GM19043 (cell line): ENCODE measurements around the gene DGLUCY.
"Not testable (repeated sequence)": the region's sequence is repeated elsewhere in the genome, so short reads cannot be mapped to it uniquely, and the experiment has no call there.

Source experiments
- ATAC-seq: cut with Tn5 transposase; IDR thresholded peaks from one replicate; pipeline ENCODE4 v1.9.1; 2021; ENCODE audit warnings: low read depth; ENCODE audit not compliant: unreplicated experiment

DGLUCY gene

GRCh38 chr14:91113829-91114078, at the start of gene DGLUCY:
Gene DGLUCY (plus strand): TSS chr14:91114073. CDS start chr14:91160295, 46,222 bp downstream.
- ATAC-seq: peak; percentile 60

GRCh38 chr14:91065266-91065665, 48.6 kb upstream of the DGLUCY start:
- no peak for ATAC-seq

- no peak for ATAC-seq
Measured at GRCh38 chr14:91067186-91067585, 46.7 kb upstream of the DGLUCY start.

GRCh38 chr14:91068642-91069041, 45.2 kb upstream of the DGLUCY start:
- ATAC-seq: no peak

- no peak for ATAC-seq
Measured at GRCh38 chr14:91070572-91070971, 43.3 kb upstream of the DGLUCY start.

- no peak for ATAC-seq
Measured at GRCh38 chr14:91075553-91075952, 38.3 kb upstream of the DGLUCY start.

GRCh38 chr14:91078095-91078737, 35.7 kb upstream of the DGLUCY start:
- ATAC-seq: peak; percentile 66

GRCh38 chr14:91080071-91080470, 33.8 kb upstream of the DGLUCY start:
- no peak for ATAC-seq

GRCh38 chr14:91082282-91082681, 31.6 kb upstream of the DGLUCY start:
- no peak for ATAC-seq

- ATAC-seq: no peak
Measured at GRCh38 chr14:91084516-91084915, 29.4 kb upstream of the DGLUCY start.

GRCh38 chr14:91087470-91087869, 26.4 kb upstream of the DGLUCY start:
- not testable (repeated sequence) for ATAC-seq

GRCh38 chr14:91088585-91089235, 25.2 kb upstream of the DGLUCY start:
- no peak for ATAC-seq

- no peak for ATAC-seq
Measured at GRCh38 chr14:91089958-91090535, 23.8 kb upstream of the DGLUCY start.

GRCh38 chr14:91090743-91091142, 23.1 kb upstream of the DGLUCY start:
- ATAC-seq: no peak

- no peak for ATAC-seq
Measured at GRCh38 chr14:91092073-91092472, 21.8 kb upstream of the DGLUCY start.

GRCh38 chr14:91093743-91094472, 20.0 kb upstream of the DGLUCY start:
- ATAC-seq: not testable (repeated sequence)

- ATAC-seq: no peak
Measured at GRCh38 chr14:91094772-91095171, 19.1 kb upstream of the DGLUCY start.

- ATAC-seq: no peak
Measured at GRCh38 chr14:91095178-91095577, 18.7 kb upstream of the DGLUCY start.

- not testable (repeated sequence) for ATAC-seq
Measured at GRCh38 chr14:91097657-91098056, 16.2 kb upstream of the DGLUCY start.

GRCh38 chr14:91098591-91098990, 15.3 kb upstream of the DGLUCY start:
- ATAC-seq: no peak

- no peak for ATAC-seq
Measured at GRCh38 chr14:91100102-91100501, 13.8 kb upstream of the DGLUCY start.

- no peak for ATAC-seq
Measured at GRCh38 chr14:91103116-91103515, 10.8 kb upstream of the DGLUCY start.
